ENCODE data around the gene NR6A1.

NR6A1 gene

GRCh38 chr9:124626276-124626675 lies 144.8 kb downstream of the NR6A1 start:
- DNase-seq (ENCODE audit: low read depth, low spot score), result peak; percentile 28
- no peak for TF ChIP-seq CTCF (IDR thresholded peaks at IDR 0.05; ENCODE audit: low read depth, low read length)
- in situ Hi-C loops (cut with HindIII; ENCODE audit: low sequenced_read_pairs), result no loop called here

GRCh38 chr9:124625087-124625486 lies 146.0 kb downstream of the NR6A1 start:
- in situ Hi-C loops (cut with HindIII; ENCODE audit: low sequenced_read_pairs), result no loop called here
- H3K4me3 ChIP-seq (ENCODE audit: low read depth, low read length), result no peak overlapping the region
- TF ChIP-seq CTCF (IDR thresholded peaks at IDR 0.05; ENCODE audit: low read depth, low read length), result no peak
- DNase-seq (ENCODE audit: low read depth, low spot score), result no peak

More at GRCh38 chr9:124626276-124626675, 144.8 kb downstream of the NR6A1 start:
- H3K4me3 ChIP-seq (ENCODE audit: low read depth, low read length), result no peak overlapping the region

- H3K4me3 ChIP-seq (ENCODE audit: low read depth, low read length), result no peak overlapping the region
- TF ChIP-seq CTCF (IDR thresholded peaks at IDR 0.05; ENCODE audit: low read depth, low read length), result no peak
- in situ Hi-C loops (cut with HindIII; ENCODE audit: low sequenced_read_pairs), result no loop called here
- DNase-seq (ENCODE audit: low read depth, low spot score), result no peak
Measured at GRCh38 chr9:124624735-124624992, 146.4 kb downstream of the NR6A1 start.

- DNase-seq (ENCODE audit: low read depth, low spot score), result no peak
- no peak overlapping the region for H3K4me3 ChIP-seq (ENCODE audit: low read depth, low read length)
- TF ChIP-seq CTCF (IDR thresholded peaks at IDR 0.05; ENCODE audit: low read depth, low read length), result no peak
- in situ Hi-C loops (cut with HindIII; ENCODE audit: low sequenced_read_pairs), result no loop called here
Measured at GRCh38 chr9:124623966-124624734, 147.0 kb downstream of the NR6A1 start.

- no peak for TF ChIP-seq CTCF (IDR thresholded peaks at IDR 0.05; ENCODE audit: low read depth, low read length)
- H3K4me3 ChIP-seq (ENCODE audit: low read depth, low read length), result no peak overlapping the region
- in situ Hi-C loops (cut with HindIII; ENCODE audit: low sequenced_read_pairs), result no loop called here
- no peak for DNase-seq (ENCODE audit: low read depth, low spot score)
Measured at GRCh38 chr9:124622882-124623281, 148.2 kb downstream of the NR6A1 start.

GRCh38 chr9:124621371-124622328 lies 149.5 kb downstream of the NR6A1 start:
- DNase-seq (ENCODE audit: low read depth, low spot score), result peak; percentile 71
- in situ Hi-C loops (cut with HindIII; ENCODE audit: low sequenced_read_pairs), result no loop called here
- TF ChIP-seq CTCF (IDR thresholded peaks at IDR 0.05; ENCODE audit: low read depth, low read length), result no peak
- no peak overlapping the region for H3K4me3 ChIP-seq (ENCODE audit: low read depth, low read length)
